Left colon (tissue), 2 donors: ENCODE measurements around the gene ZEB2. TPM values are rescaled to one million over a fixed set of nuclear protein-coding genes. Genes with fewer than 3 reads are reported as not detected.

ENCODE experiments used
- ATAC-seq: fragments of 200-7000 bp; cut with Tn5 transposase; one replicate; pipeline ENCODE4 v1.9.1; 2020; ENCODE audit warnings: mild to moderate bottlenecking, moderate library complexity
- DNase-seq, 2 donors: peaks; one replicate each; pipeline ENCODE4 v3.0.0-alpha.2; 2020
- intact Hi-C, 2 donors: fragments of 100-400 bp; cut with DNase I in 1 of 2; cut with micrococcal nuclease in 1 of 2; formaldehyde crosslinking; loops; one replicate each; pipeline versions ENCODE4 v1.11.2 to v1.14.0; 2022; cut with DNase I, micrococcal nuclease
- total RNA-seq, 2 donors: library from RNA; stranded (reverse); fragmentation: NEBNext Ultra II Directional; extraction: Animal tissue kit (Norgen Biotek cat#: 25700); gene quantifications; one replicate each; pipeline ENCODE4 v1.2.1, GENCODE V29; 2021
- donor health status: DM: no; HTN: no; CAD: no.
- donor health status: DM: yes; HTN: yes; CAD: no.

Gene ZEB2
- total RNA-seq, 2 donors from 2014 or later = 15.4 to 41.1 TPM

DNA sequence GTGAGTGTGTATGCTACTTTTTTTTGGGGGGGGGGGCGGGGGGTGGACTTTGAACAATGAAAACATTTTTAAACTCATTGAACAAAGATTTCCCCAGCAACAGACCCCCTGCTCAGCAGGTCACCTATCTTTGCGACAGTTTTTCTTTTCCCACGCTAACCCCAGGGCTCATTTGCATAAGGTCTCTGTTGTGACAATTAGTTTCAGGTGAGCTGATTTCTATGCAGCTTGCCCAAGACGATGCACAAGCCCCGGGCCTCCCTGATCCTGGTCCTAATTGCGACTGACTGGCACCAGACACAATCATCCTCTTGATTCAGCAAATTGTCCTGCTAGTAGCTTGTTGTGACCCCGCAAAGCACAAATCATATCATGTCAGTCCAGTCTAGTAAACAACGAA, 40.3 kb downstream of the ZEB2 start:
- intact Hi-C loops = no loop called here
- DNase-seq (no peak), ATAC-seq (no peak)

DNA sequence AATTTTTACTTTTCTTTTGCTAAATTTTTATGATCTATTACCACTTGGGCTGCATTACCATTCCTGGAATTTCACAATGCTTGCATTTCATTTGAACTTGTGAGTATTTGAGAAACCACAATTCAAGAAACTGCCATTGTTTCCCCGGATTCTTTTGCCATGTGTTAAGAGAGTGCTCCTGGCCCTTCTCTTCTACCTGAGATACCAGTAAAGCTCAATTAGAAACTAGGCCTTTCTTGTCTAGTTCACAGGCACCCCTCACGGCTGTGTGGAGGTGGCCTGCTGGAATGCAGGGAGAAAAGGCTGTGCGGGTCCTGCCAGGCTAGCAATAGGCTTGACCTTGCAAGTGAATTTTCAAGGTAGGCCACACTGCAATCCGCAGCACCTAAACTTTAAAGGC, 40.8 kb downstream of the ZEB2 start:
- no peak for DNase-seq
- ATAC-seq = no peak
- intact Hi-C loops = no loop called here

GRCh38 chr2:144477957-144478311, 42.0 kb downstream of the ZEB2 start:
- intact Hi-C loops = no loop called here
- ATAC-seq = no peak
- DNase-seq = no peak

DNA sequence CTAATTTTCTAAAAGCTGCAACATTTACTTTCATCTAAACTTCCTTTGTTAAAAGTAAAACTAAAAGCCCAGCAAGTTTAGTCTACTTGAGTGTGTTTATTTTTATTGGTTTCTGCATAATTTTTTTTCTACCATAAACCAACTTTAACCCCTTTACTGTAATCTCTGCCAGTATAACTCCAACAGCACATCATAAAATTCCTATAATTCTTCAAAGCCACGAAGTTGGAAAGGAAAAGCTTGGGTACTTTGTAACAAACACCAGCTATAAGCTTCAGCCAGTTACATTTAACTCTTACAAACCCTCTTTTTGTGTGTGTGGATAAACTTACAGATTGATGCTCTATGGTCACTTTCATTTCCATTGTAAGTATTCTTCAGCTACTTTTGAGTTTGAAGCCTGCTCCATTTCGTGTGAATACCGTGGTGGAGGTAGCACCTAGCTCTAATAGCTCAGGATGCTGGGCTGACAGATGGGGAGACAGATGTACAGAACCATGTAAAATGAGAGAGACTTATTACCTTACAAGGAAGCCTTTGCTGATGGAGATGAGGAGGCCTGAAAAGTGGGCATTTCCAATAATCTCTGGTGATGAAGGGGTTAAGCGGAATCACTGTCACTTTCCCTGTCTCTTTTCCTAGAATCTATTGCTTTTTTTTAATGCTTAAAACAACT, 42.5 kb downstream of the ZEB2 start:
- intact Hi-C loops = no loop called here
- DNase-seq (no peak), ATAC-seq (no peak)

GRCh38 chr2:144476682-144477081, 43.2 kb downstream of the ZEB2 start:
- DNase-seq (no peak), ATAC-seq (no peak)
- intact Hi-C loops = no loop called here

DNA sequence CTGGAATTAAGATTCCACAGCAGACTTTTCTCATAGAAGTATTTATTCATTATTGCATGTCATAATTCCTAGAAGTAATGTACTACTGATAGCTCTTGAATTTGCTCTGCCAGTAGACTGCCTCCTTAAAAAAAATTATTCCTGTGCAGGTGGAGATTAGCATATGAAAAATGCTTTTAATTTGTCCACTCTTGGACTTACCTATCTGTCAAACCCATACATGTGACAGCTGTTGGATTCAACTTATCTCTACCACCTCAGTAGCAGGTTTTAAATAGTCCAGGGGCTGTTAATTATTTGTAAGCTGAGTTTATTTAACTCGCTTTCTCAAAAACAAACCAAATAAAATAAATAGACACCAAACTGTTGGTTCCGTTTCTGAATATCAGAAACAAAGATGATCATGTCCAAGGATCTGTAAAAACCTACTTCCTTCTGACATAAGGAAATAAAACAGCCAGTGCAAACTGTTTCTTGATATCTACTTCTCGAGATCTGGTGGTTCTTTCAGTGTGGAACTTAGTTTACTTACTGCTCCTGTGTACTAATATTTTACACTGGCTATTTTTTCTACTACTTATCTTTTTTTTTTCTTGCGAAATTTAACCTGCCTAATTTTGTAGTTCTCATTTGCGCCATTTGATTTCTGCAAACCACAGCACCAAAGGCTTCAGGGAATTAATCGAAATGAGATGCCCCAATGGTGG, 44.2 kb downstream of the ZEB2 start:
- DNase-seq = no peak
- ATAC-seq = no peak
- intact Hi-C loops = no loop called here

- DNase-seq = no peak
- intact Hi-C loops = no loop called here
- no peak for ATAC-seq
These were observed 44.9 kb downstream of the ZEB2 start for GRCh38 chr2:144475044-144475443.

GRCh38 chr2:144474017-144474416, 45.9 kb downstream of the ZEB2 start:
- DNase-seq (no peak), ATAC-seq (no peak)
- intact Hi-C loops = no loop called here

DNA sequence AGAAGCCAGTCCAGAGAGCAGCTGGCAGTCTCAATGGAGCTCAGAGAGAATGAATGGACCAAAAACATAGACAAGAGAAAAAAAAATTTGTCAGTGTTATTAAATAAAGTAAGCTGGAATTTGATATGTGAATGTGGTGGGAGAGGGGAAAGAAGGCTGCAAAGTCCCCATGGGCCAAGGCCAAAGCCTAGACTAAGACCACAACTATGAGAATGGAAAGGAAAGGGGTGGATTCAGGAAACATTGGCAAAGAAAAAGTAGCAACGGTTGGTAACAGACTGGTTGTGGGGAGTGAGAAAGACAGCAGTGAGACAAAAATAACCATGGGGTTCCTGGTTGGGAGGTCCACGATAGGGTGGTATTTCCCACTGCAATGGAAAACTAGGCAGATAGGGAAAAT, 47.0 kb downstream of the ZEB2 start:
- DNase-seq (no peak), ATAC-seq (no peak)
- intact Hi-C loops = no loop called here

- ATAC-seq = no peak
- DNase-seq = no peak
- intact Hi-C loops = no loop called here
These were observed 47.9 kb downstream of the ZEB2 start for GRCh38 chr2:144472046-144472412.

DNA sequence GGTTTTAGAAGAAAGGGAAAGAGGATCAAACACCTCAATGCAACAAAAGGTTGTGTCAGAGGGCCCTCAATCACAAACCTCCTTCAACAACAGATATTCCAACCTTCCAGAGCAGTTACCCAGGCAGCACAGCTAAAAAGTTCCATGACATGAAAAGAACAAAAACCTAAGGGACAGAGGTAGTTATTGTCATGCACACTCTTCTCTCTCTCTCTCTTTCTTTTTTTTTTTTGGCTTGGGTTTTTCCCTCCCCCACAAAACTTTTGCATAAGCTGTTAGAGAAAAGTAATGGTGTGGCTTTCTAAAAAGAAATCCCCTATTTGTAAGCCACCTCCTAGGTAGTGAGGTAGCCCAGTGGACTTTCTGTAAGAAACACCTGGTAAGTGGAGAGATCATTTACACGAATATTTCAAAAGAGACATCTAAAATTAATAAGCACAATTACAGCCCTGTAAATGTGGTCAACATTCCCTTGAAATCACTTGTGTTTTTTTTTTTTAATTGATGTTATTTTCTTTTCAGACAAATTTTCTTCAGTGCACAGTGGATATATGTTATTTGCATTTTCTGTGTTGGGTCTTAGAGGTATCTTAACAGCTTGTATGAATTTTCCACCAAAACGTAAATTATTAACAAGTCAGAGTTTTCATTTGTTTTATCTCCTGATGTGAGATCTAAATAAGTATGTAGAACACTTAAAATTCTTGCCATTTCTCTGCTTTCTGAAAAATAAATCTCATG, 48.4 kb downstream of the ZEB2 start:
- no peak for ATAC-seq
- intact Hi-C loops = no loop called here
- DNase-seq = no peak

DNA sequence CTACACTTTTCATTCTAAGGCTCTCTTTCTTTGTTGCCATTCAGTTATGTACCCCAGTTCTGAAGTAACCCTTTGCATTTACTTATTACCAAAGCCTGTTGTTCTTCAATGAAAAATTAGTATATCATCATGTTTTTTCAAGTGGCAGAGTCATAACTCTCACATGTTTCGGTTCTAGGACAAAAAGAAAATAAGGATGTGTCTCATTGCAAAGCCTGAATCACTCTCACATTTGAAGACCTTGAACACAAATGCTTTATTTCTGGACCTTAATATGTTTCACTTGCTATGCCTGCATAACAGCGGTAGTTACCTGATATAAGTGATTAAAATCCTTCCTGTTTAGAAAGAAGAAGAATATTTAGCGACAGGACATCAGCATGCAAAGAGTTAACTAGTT, 49.1 kb downstream of the ZEB2 start:
- ATAC-seq (no peak), DNase-seq (no peak)
- intact Hi-C loops = no loop called here

- intact Hi-C loops = no loop called here
- ATAC-seq = peak; percentile 24
- DNase-seq = no peak
These were observed 49.6 kb downstream of the ZEB2 start for GRCh38 chr2:144470334-144470733.

DNA sequence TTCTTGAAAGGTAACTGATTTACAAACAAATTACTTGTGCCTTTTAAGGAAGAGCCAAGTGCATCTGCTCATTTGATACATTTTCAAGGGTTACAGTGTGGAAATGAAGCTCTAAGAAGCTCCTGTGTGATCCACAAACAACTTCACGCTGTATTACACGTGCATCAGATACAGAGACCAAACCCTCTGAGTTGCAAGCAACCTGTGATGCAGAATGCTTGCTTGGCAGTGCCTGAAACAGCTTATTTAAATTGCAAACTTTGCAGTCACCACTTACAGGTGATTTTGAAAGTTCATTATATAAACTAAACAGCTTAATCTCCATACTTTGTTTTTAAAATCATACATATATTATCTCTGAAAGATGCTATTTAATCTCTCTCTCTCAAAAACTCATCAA, 50.1 kb downstream of the ZEB2 start:
- no peak for ATAC-seq
- intact Hi-C loops = no loop called here
- DNase-seq = no peak

- intact Hi-C loops = no loop called here
- DNase-seq (no peak), ATAC-seq (no peak)
These were observed 50.9 kb downstream of the ZEB2 start for GRCh38 chr2:144468823-144469595.

- ATAC-seq (no peak), DNase-seq (no peak)
- intact Hi-C loops = no loop called here
These were observed 52.3 kb downstream of the ZEB2 start for GRCh38 chr2:144467502-144468137.

- intact Hi-C loops = no loop called here
- ATAC-seq (no peak), DNase-seq (no peak)
These were observed 53.3 kb downstream of the ZEB2 start for GRCh38 chr2:144466637-144467036.

- intact Hi-C loops = no loop called here
- no peak for DNase-seq
- ATAC-seq = no peak
These were observed 54.2 kb downstream of the ZEB2 start for GRCh38 chr2:144465749-144466148.

DNA sequence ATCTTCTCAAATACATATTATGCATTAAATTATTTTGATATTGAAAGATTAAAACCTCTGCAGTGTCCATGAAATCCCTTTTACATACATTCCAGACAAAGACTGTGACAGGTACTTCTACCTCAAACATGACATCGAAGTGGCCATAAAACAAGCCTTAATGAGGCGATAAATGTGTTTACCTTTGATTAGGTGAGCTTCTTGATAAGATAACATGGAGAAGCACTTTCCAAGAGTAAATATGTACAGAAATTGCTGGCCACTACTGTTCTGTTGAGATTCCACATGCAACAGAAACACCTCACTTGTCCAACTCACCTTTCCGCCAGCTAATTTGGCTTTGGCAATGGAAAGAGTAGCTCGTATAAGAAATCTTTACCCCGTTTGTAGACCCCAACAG, 55.2 kb downstream of the ZEB2 start:
- intact Hi-C loops = no loop called here
- DNase-seq (no peak), ATAC-seq (peak; percentile 81)
